Naive thymus-derived CD8-positive, alpha-beta T cell (primary cell): ENCODE measurements around the gene C6orf120. TPM values are rescaled to one million over a fixed set of nuclear protein-coding genes. Genes with fewer than 3 reads are reported as not detected.
"Not testable (repeated sequence)": the region's sequence is repeated elsewhere in the genome, so short reads cannot be mapped to it uniquely, and the experiment has no call there.

Experiments
- ATAC-seq, 2 donors: fragments of 150-1000 bp; cut with Tn5 transposase in 1 of 2; sonication (Bioruptor Pico), chemical (Tn5 transposase) in 1 of 2; 1 replicate in 1 of 2; 2 replicates in 1 of 2; pipeline ENCODE4 v1.10.0; 2021; ENCODE audit warnings: mild to moderate bottlenecking in 2 of 2, moderate library complexity in 2 of 2
- POLR2A ChIA-PET: fragments of 350-600 bp; sonication (Branson Sonifier 250); formaldehyde crosslinking; loops from one replicate; lab custom pipeline; 2021; ENCODE audit warnings: antibody characterized with exemption; lab: Charles Lee
- DNase-seq, 10 donors: peaks; one replicate each; pipeline versions ENCODE4 v3.0.0 to v3.0.0-alpha.2; 2020 to 2022
- H3K27ac Mint-ChIP-seq, 10 donors: one replicate each; pipeline ENCODE4 v1.8.0; 2020 to 2022; ENCODE audit warnings: mild to moderate bottlenecking in 10 of 10, mixed read lengths in 10 of 10, moderate library complexity in 4 of 10, inconsistent platforms in 1 of 10
- H3K27me3 Mint-ChIP-seq, 5 donors: one replicate each; pipeline ENCODE4 v1.8.0; 2021 to 2022; ENCODE audit warnings: mixed read lengths in 5 of 5
- H3K36me3 Mint-ChIP-seq, 3 donors: one replicate each; pipeline ENCODE4 v1.8.0; 2020 to 2022; ENCODE audit warnings: mixed read lengths in 3 of 3, mild to moderate bottlenecking in 2 of 3, inconsistent platforms in 1 of 3
- H3K4me1 Mint-ChIP-seq, 4 donors: one replicate each; pipeline ENCODE4 v1.8.0; 2021 to 2022; ENCODE audit warnings: mixed read lengths in 4 of 4
- H3K4me3 Mint-ChIP-seq, 10 donors: one replicate each; pipeline ENCODE4 v1.8.0; 2020 to 2022; ENCODE audit warnings: mild to moderate bottlenecking in 10 of 10, mixed read lengths in 10 of 10, moderate library complexity in 6 of 10, inconsistent platforms in 1 of 10
- H3K9me3 Mint-ChIP-seq, 9 donors: one replicate each; pipeline ENCODE4 v1.8.0; 2020 to 2022; ENCODE audit warnings: mixed read lengths in 9 of 9, mild to moderate bottlenecking in 3 of 9, inconsistent platforms in 1 of 9, moderate library complexity in 1 of 9
- polyA plus RNA-seq, 3 donors: library from polyadenylated mRNA; unstranded; fragments of 300-500 nt; fragmentation: Illumina TruSeq; gene quantifications; one replicate each; pipeline ENCODE4 v1.2.3, GENCODE V29; 2021
- total RNA-seq, 8 experiments: library from RNA in 2 of 8; stranded (reverse) in 2 of 8; gene quantifications; one replicate each; pipeline ENCODE4 v1.2.3 and lab custom pipeline; 2021 to 2026

The C6orf120 gene
- total and polyA plus RNA-seq, 5 experiments from 2014 or later: 7.9 to 30.8 (median 10.1) TPM

DNA sequence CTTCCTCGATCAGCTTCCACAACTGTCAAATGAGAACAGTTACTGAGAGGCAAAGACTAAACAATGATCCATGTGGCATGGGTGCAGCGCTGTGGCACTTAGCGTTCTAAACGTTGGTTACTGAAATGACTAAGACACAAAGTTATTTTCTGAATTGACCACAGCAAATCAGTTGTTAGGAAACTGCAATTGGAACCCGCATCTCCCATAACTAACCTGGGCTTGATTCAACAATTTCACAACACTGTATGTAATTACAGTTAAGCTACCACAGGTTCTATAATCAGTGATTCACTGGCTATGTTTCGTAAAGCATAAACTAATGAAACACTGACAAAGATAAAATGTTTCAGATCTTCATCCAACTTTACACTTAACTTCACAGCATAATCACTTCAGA is 12.6 kb upstream of the C6orf120 start:
- POLR2A ChIA-PET: no interaction called here
- peaks cover 47 to 60% (median 48%) of the 10 kb centered on the region in 3 donors for H3K36me3 Mint-ChIP-seq
- no peak overlapping the region for H3K4me3 Mint-ChIP-seq
- ATAC-seq: no peak
- no peak overlapping the region for H3K27ac Mint-ChIP-seq
- peaks cover 0 to 8% (median 5%) of the 10 kb centered on the region in 4 donors for H3K4me1 Mint-ChIP-seq
- no peak for DNase-seq
- peaks cover 12 to 37% (median 24%) of the 10 kb centered on the region in 9 donors for H3K9me3 Mint-ChIP-seq
- no peaks in the 10 kb centered on the region for H3K27me3 Mint-ChIP-seq

DNA sequence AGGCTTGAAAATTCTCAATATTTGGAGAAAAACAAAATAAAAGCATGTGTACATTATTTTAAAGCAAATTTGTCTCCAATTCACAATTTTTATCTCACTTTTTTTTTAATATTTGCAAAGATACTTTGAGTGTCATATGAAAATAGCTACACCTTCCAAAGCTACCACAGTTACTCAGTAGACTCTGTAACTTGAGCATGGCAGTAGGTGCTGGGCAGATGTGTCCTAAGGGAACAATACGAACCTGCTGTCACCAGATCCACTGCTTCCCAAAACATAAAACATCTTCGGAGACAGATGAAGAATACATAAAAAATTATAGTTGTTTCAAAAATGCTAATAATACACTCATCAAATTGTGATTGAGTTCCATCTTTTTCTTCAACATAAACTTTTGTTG is 10.7 kb upstream of the C6orf120 start:
- H3K36me3 Mint-ChIP-seq: peaks cover 31 to 48% (median 35%) of the 10 kb centered on the region in 3 donors
- POLR2A ChIA-PET: no interaction called here

GRCh38 chr6:169692516-169692915 is 9.4 kb upstream of the C6orf120 start:
- POLR2A ChIA-PET: interaction anchor here (2.2 kb wide), 1 partner anchor 9 kb away, joined by 10 read pairs; the partner anchor contains the start of genes C6orf120 and WDR27
- Mint-ChIP-seq H3K4me3 (no peak overlapping the region), H3K36me3 (peaks cover 19 to 37% (median 25%) of the 10 kb centered on the region in 3 donors), H3K27ac (peak overlapping the region in 1 of 10 donors; percentile 52), H3K27me3 (no peaks in the 10 kb centered on the region), H3K4me1 (peaks cover 1 to 8% (median 4%) of the 10 kb centered on the region in 4 donors), H3K9me3 (peaks cover 0 to 11% (median 9%) of the 10 kb centered on the region in 9 donors)
- DNase-seq (no peak), ATAC-seq (no peak)

More for the DNA sequence above, 10.7 kb upstream of the C6orf120 start:
- DNase-seq: no peak
- Mint-ChIP-seq H3K4me1 (peaks cover 0 to 8% (median 5%) of the 10 kb centered on the region in 4 donors), H3K9me3 (peaks cover 4 to 21% (median 13%) of the 10 kb centered on the region in 9 donors), H3K4me3 (no peak overlapping the region), H3K27me3 (no peaks in the 10 kb centered on the region), H3K27ac (no peak overlapping the region)
- ATAC-seq: no peak

- peaks cover 0 to 11% (median 9%) of the 10 kb centered on the region in 9 donors for H3K9me3 Mint-ChIP-seq
- peaks cover 11 to 21% (median 16%) of the 10 kb centered on the region in 4 donors for H3K4me1 Mint-ChIP-seq
- no peak for DNase-seq
- no peak overlapping the region for H3K4me3 Mint-ChIP-seq
- no peaks in the 10 kb centered on the region for H3K27me3 Mint-ChIP-seq
- POLR2A ChIA-PET: interaction anchor here (0.7 kb wide), 1 partner anchor 860 kb away, joined by 3 read pairs; no protein-coding TSS in a partner anchor
- H3K27ac Mint-ChIP-seq: no peak overlapping the region
- peaks cover 11 to 28% (median 12%) of the 10 kb centered on the region in 3 donors for H3K36me3 Mint-ChIP-seq
- no peak for ATAC-seq
These were observed 6.8 kb upstream of the C6orf120 start for GRCh38 chr6:169695131-169695530.

GRCh38 chr6:169697115-169697514 is 4.8 kb upstream of the C6orf120 start:
- POLR2A ChIA-PET, H3K27ac Mint-ChIP-seq, H3K9me3 Mint-ChIP-seq, H3K27me3 Mint-ChIP-seq, ATAC-seq, DNase-seq, H3K4me3 Mint-ChIP-seq: not testable (repeated sequence)
- Mint-ChIP-seq H3K36me3 (peaks cover 5 to 17% (median 6%) of the 10 kb centered on the region in 3 donors), H3K4me1 (peaks cover 10 to 31% (median 23%) of the 10 kb centered on the region in 4 donors)

DNA sequence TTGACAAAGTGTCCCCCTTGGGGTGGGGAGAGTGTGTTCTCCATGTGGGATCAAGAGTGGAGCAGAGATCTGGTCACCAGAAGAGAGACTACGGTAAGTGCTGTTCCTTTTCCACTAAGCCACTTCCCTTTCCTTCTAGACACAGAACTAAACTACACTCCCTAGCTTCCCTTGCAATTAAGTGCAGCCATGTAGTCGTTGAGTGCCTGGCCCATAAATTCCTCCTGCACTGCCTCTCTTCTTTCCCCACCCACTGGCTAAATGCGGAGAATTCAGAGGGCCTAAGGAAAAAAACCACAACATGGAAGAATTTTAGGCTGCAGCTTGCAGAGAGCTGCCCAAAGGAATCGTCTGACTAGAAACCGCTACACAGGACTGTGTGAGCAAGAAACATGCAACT is 1.6 kb upstream of the C6orf120 start:
- POLR2A ChIA-PET: no interaction called here
- H3K27me3 Mint-ChIP-seq: no peaks in the 10 kb centered on the region
- H3K4me3 Mint-ChIP-seq: peak overlapping the region in 7 of 10 donors; percentile 15 to 91 (median 50)
- H3K27ac Mint-ChIP-seq: peak overlapping the region in 6 of 10 donors; percentile 49 to 96 (median 76)
- H3K36me3 Mint-ChIP-seq: peaks cover 2 to 17% (median 4%) of the 10 kb centered on the region in 3 donors
- peaks cover 0 to 4% (median 0%) of the 10 kb centered on the region in 9 donors for H3K9me3 Mint-ChIP-seq
- H3K4me1 Mint-ChIP-seq: peaks cover 14 to 58% (median 46%) of the 10 kb centered on the region in 4 donors
- ATAC-seq (no peak), DNase-seq (no peak)

DNA sequence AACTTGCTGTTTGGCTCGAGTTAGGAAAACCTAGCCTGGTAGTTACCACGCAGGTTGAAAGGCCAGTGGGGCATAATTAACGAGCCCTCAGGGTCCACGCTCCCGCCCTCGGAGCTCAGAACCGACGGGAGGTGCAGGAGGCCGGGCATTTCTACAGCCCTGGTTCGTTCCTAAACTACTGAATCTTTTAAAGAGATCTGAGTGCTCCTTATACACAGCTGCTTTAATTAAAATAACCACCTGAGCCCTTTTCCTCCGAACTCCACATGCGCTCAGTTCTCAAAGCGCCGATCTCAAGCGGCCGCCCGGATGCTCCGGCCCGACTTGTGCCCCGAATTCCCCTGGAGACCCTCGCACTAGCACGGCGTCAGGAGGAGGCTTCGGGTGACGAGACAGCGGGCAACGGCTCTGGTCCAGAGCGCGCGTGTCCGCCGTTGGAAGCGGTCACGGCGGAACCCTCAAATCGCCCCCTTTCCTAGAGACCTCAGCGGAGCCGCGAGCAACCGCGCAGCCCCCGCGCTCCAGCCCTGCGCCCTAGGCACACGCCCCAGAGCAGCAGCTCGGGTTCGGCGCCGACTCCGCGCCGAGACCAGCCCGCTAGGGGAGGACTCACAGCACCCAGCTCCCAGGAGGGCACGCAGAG is 494 bp upstream of the C6orf120 start:
- DNase-seq (no peak), ATAC-seq (peak; percentile 8 to 15)
- no peaks in the 10 kb centered on the region for H3K9me3 Mint-ChIP-seq
- peaks cover 16 to 69% (median 55%) of the 10 kb centered on the region in 4 donors for H3K4me1 Mint-ChIP-seq
- H3K4me3 Mint-ChIP-seq: peak overlapping the region; percentile 84 to 94 (median 90)
- POLR2A ChIA-PET: interaction anchor here (0.7 to 5.7 kb wide), 12 partner anchors 8 to 852 kb away, joined by 3 to 129 read pairs (median 5); partner anchors contain the start of genes DYNLT2, ERMARD, FAM120B and PHF10
- H3K36me3 Mint-ChIP-seq: peaks cover 0 to 25% (median 1%) of the 10 kb centered on the region in 3 donors
- H3K27ac Mint-ChIP-seq: peak overlapping the region; percentile 70 to 97 (median 94)
- no peaks in the 10 kb centered on the region for H3K27me3 Mint-ChIP-seq

GRCh38 chr6:169702840-169703246 is 917 bp downstream of the C6orf120 start:
- Mint-ChIP-seq H3K4me1 (peaks cover 20 to 76% (median 63%) of the 10 kb centered on the region in 4 donors), H3K27me3 (no peaks in the 10 kb centered on the region), H3K4me3 (peak overlapping the region; percentile 83 to 93 (median 90)), H3K27ac (peak overlapping the region; percentile 89 to 97 (median 94)), H3K9me3 (no peaks in the 10 kb centered on the region), H3K36me3 (peaks cover 0 to 32% (median 1%) of the 10 kb centered on the region in 3 donors)
- POLR2A ChIA-PET: interaction anchor here (0.8 to 5.7 kb wide), 7 partner anchors 15 to 881 kb away, joined by 3 to 129 read pairs (median 21); partner anchors contain the start of genes DYNLT2, ERMARD, PHF10 and PSMB1
- DNase-seq (no peak), ATAC-seq (peak; percentile 3 to 4)

DNA sequence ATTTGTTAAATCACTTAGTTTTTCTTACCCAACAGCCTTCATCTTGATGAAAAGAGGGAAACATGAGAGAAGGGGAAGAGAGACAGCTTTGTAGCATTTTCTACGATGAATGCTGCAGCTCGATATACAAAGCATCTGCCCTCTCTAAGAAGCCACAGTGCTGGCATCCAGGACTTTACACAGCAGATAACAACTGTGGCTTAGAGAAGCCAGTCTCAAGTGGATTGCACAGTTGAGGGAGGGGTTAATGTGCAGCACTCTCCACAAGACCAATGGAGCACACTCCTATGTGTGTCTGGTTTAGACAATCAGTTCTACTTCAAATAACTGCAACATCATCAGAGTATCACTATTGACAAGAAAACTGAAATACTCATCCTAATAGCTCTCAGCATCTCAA is 5.8 kb downstream of the C6orf120 start:
- H3K4me3 Mint-ChIP-seq: no peak overlapping the region
- H3K27me3 Mint-ChIP-seq: no peaks in the 10 kb centered on the region
- H3K9me3 Mint-ChIP-seq: no peaks in the 10 kb centered on the region
- no peak for ATAC-seq
- peaks cover 0 to 68% (median 14%) of the 10 kb centered on the region in 3 donors for H3K36me3 Mint-ChIP-seq
- peak overlapping the region in 9 of 10 donors; percentile 1 to 76 (median 52) for H3K27ac Mint-ChIP-seq
- POLR2A ChIA-PET: interaction anchor here (1.2 to 4.1 kb wide), 2 partner anchors 12 to 14 kb away, joined by 4 to 25 read pairs; no protein-coding TSS in a partner anchor
- peaks cover 11 to 58% (median 43%) of the 10 kb centered on the region in 4 donors for H3K4me1 Mint-ChIP-seq
- no peak for DNase-seq

DNA sequence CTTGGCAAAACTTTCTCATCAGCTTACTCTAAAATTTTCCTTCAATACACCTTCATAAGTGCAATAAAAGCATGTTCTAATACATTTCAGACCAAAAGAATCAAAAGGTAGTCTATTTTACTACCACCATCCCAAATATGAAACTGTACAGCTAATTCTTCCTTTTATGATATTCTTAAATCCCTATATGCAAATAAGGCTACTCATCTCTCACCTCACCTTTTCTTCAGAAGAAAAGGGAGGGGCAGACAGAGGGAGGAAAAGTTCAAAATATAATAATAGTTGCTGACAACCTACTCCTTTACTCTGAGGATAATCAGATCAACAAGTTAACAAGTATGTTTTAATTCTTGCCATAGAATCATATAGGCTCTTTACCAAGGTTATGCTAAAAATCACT is 7.4 kb downstream of the C6orf120 start:
- Mint-ChIP-seq H3K27ac (peak overlapping the region in 1 of 10 donors; percentile 44), H3K4me1 (peaks cover 11 to 43% (median 32%) of the 10 kb centered on the region in 4 donors), H3K36me3 (peaks cover 0 to 70% (median 16%) of the 10 kb centered on the region in 3 donors), H3K4me3 (no peak overlapping the region), H3K9me3 (no peaks in the 10 kb centered on the region), H3K27me3 (no peaks in the 10 kb centered on the region)
- DNase-seq (no peak), ATAC-seq (no peak)
- POLR2A ChIA-PET: interaction anchor here (0.6 to 4.1 kb wide), 5 partner anchors 11 to 820 kb away, joined by 3 to 25 read pairs (median 4); partner anchors contain the start of gene PHF10

GRCh38 chr6:169710009-169710408 is 8.1 kb downstream of the C6orf120 start:
- H3K4me1 Mint-ChIP-seq: peaks cover 9 to 37% (median 26%) of the 10 kb centered on the region in 4 donors
- peak overlapping the region in 1 of 10 donors; percentile 41 for H3K27ac Mint-ChIP-seq
- H3K9me3 Mint-ChIP-seq: no peaks in the 10 kb centered on the region
- ATAC-seq (no peak), DNase-seq (no peak)
- H3K36me3 Mint-ChIP-seq: peaks cover 0 to 74% (median 21%) of the 10 kb centered on the region in 3 donors
- no peak overlapping the region for H3K4me3 Mint-ChIP-seq
- no peaks in the 10 kb centered on the region for H3K27me3 Mint-ChIP-seq
- POLR2A ChIA-PET: interaction anchor here (0.7 to 4.1 kb wide), 4 partner anchors 8 to 14 kb away, joined by 3 to 25 read pairs (median 4); partner anchors contain the start of genes C6orf120, PHF10 and WDR27

DNA sequence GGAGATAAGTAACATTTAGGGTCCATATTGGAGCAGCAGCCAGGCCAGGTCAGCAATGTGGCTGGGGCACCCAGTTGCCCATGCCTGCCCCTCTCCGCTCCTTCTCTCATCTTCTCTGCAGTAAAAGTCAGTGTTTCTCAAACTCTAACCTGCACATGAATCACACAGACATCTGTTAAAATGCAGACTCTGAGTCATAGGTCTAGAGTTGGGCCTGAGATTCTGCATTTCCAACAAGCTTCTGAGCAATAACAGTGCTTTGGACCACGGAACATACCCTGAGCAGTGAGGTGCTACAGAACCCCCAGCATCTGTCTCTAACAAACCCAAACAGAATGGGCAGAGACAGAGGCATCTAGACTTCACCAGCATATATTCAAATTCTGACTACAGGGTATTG is 12.3 kb downstream of the C6orf120 start:
- POLR2A ChIA-PET: no interaction called here
- Mint-ChIP-seq H3K4me1 (peaks cover 7 to 11% (median 9%) of the 10 kb centered on the region in 4 donors), H3K36me3 (peaks cover 0 to 81% (median 27%) of the 10 kb centered on the region in 3 donors)

More for the DNA sequence above, 12.3 kb downstream of the C6orf120 start:
- ATAC-seq: no peak
- peak overlapping the region in 2 of 10 donors; percentile 8 to 31 for H3K27ac Mint-ChIP-seq
- H3K9me3 Mint-ChIP-seq: no peaks in the 10 kb centered on the region
- DNase-seq: no peak
- H3K4me3 Mint-ChIP-seq: no peak overlapping the region
- no peaks in the 10 kb centered on the region for H3K27me3 Mint-ChIP-seq
